Measurements from ENCODE around the gene NPB.
A peak's percentile ranks its signal among the peaks of the same experiment; 100 is the strongest.

NPB gene

GRCh38 chr17:81869221-81870130, 32.6 kb upstream of the NPB start:
- DNase-seq (ENCODE audit: low read depth): peak; percentile 51

- peak; percentile 44 for DNase-seq (ENCODE audit: low read depth)
These were observed 31.7 kb upstream of the NPB start for GRCh38 chr17:81870131-81870980.

GRCh38 chr17:81870981-81871386, 31.1 kb upstream of the NPB start, which contains the start of gene ARHGDIA:
Gene ARHGDIA (minus strand): TSS chr17:81871337. CDS start chr17:81869930, 1,407 bp downstream.
- DNase-seq (ENCODE audit: low read depth): no peak

GRCh38 chr17:81871387-81872230, 30.4 kb upstream of the NPB start:
- peak; percentile 94 for DNase-seq (ENCODE audit: low read depth)

DNA sequence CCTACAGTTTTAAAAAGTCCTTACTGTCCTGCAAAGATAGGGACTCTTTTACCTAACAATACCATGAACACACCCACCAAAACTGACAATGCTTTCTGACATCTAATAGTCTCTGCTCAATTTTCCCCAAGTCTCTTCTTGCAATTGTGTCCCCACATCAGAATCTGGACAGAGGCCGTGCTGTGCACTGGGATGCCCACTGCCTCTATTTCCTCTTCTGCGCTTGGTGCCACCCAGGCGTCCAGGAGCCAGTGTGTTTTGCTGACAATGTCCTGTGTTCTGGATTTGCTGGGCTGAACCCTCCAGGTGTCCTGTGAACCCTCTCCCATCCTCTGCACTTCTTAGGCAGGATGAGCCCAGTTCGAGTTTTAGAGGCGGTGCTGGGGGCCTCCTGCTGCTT, 24.5 kb upstream of the NPB start:
- no peak for DNase-seq (ENCODE audit: low read depth)

GRCh38 chr17:81878294-81878693, 23.7 kb upstream of the NPB start:
- DNase-seq (ENCODE audit: low read depth): no peak

GRCh38 chr17:81879121-81879520, 22.9 kb upstream of the NPB start:
- DNase-seq (ENCODE audit: low read depth): no peak

DNA sequence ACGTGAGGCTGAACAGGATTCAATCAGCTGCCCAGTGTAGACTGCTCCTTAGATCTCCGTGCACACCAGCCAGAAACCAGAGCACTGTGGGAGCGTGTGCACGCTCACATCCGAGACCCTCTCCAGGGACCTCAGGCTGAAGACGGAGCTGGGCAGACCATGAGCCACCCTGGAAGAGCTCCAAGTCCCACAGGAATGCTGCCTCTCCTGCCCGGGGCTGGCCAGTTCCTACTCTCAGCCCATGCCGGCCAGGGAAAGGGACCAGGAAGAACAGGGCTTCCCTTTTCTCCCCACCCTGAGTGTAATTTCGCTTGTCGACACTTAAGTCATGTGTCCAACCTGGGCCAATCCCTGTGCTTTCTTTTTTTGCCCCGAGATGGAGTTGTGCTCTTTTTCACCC, 17.5 kb upstream of the NPB start:
- DNase-seq (ENCODE audit: low read depth): no peak

GRCh38 chr17:81884968-81885367, 17.1 kb upstream of the NPB start:
- no peak for DNase-seq (ENCODE audit: low read depth)

GRCh38 chr17:81885454-81885853, 16.6 kb upstream of the NPB start:
- no peak for DNase-seq (ENCODE audit: low read depth)

- DNase-seq (ENCODE audit: low read depth): no peak
These were observed 16.0 kb upstream of the NPB start for GRCh38 chr17:81885869-81886548.

- no peak for DNase-seq (ENCODE audit: low read depth)
These were observed 13.7 kb upstream of the NPB start for GRCh38 chr17:81888105-81888987.

DNA sequence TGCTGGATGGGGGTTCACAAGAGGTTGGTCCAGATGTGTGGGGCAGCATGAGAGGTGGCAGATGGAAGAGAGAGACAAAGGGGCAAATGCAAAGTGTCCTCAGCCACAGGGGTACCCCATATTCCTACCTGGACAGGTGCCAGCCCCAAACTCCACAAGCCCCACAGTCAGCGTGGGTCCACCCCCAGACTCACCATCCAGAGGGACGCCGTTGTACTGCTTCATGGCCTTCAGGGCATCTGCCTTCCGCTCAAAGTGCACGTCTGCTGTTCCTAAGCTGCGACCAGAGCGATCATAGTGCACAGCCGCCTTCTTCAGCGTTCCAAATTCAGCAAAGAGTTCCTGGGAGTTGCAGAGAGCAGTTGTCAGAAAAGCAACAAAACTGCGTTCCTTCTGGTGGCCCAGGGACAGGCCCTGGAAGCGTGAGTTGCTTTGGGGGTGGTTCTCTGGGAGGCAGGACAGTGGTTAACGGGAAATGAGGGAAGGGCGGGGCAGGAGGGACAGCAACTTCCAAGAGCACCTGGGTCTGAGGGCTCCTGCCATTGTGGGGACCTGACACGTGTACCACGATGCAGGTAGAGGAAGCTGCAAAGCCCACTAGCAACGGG, 12.9 kb upstream of the NPB start:
- DNase-seq (ENCODE audit: low read depth): no peak

DNA sequence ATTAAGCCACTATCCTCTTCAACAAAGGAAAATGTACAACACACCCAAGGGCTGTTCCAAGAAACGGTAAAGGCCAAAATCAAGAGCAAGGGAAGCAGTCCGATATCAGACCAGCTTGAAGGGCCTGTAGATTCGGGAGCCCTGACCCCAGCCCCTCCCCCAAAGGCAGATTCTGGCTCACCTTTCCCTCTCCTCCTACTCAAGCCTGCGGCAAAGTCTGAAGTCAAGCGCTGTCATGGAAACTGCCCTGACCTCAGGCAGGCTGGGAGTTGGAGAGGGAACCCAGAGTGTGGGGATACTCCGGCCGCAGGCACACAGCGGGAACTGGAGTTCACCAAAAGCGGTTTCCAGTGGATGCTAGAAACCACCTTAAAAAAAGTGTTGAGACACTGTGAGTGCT, 12.4 kb upstream of the NPB start:
- no peak for DNase-seq (ENCODE audit: low read depth)

- DNase-seq (ENCODE audit: low read depth): peak; percentile 15
These were observed 11.4 kb upstream of the NPB start for GRCh38 chr17:81890447-81891302.

DNA sequence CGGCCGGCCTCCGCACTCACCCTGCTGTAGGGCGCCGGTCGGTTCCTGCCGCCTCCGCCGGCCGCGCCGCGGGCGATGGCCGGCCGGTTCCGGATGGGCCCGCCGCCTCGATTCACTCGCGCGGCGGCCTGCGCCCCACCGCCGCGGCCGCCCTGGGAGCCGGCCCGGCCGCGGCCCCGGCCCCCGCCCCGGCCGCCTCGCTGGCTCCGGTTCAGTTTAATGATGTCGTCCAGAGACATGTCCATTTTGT, 10.8 kb upstream of the NPB start:
- DNase-seq (ENCODE audit: low read depth): no peak

DNA sequence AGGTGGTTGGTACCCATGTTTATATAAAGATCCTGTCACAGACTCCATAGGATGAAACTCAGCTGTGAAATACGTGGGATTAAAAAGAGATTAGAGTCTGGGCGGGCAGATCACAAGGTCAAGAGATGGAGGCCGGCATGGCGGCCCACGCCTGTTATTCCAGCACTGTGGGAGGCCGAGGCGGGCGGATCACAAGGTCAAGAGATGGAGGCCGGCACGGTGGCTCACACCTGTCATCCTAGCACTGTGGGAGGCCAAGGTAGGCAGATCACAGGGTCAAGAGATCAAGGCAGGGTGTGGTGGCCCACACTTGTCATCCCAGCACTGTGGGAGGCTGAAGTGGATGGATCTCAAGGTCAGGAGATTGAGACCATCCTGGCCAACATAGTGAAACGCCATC, 6.6 kb upstream of the NPB start:
- no peak for DNase-seq (ENCODE audit: low read depth)

GRCh38 chr17:81898029-81898866, 3.8 kb upstream of the NPB start:
- no peak for DNase-seq (ENCODE audit: low read depth)

Data from activated T-cell treated with anti-CD3 and anti-CD28 coated beads for 48 hours (primary cell).